ENCODE data around the gene ARHGAP9.

The ARHGAP9 gene

GRCh38 chr12:57476162-57476992, 3.3 kb downstream of the ARHGAP9 start:
- peaks cover 18% of the 10 kb centered on the region for H3F3A ChIP-seq (ENCODE audit: control insufficient read depth, insufficient read depth)
- no peaks in the 10 kb centered on the region for H3K27me3 ChIP-seq (ENCODE audit: control insufficient read depth, low read length)
- no peaks in the 10 kb centered on the region for H4K20me1 ChIP-seq (ENCODE audit: control insufficient read depth, insufficient read depth, low read depth, low read length)
- TF ChIP-seq EZH2phosphoT487 (IDR thresholded peaks at IDR 0.05; ENCODE audit: borderline replicate concordance, low read length) (no peak), CTCF (IDR thresholded peaks at IDR 0.05; ENCODE audit: low read depth, low read length, poor library complexity, severe bottlenecking) (peak; percentile 79)
- peak overlapping the region; percentile 98 for H3K4me2 ChIP-seq (ENCODE audit: low read length)
- peaks cover 24% of the 10 kb centered on the region for H3K79me2 ChIP-seq (ENCODE audit: control insufficient read depth, low read length)
- H3K9me2 ChIP-seq (replicated peaks; ENCODE audit: control insufficient read depth, low read length) = no peaks in the 10 kb centered on the region
- no peaks in the 10 kb centered on the region for H3K9me3 ChIP-seq (ENCODE audit: control insufficient read depth, insufficient read depth, low read length)
- H3K27ac ChIP-seq (ENCODE audit: low read depth, low read length) = peak overlapping the region; percentile 97
- H3K4me3 ChIP-seq (ENCODE audit: low read length) = peak overlapping the region; percentile 90
- peaks cover 52% of the 10 kb centered on the region for H3K4me1 ChIP-seq (ENCODE audit: control insufficient read depth, low read length)
- peaks cover 45% of the 10 kb centered on the region for H3K36me3 ChIP-seq (ENCODE audit: control insufficient read depth, low read length)

- no peak for TF ChIP-seq EZH2phosphoT487 (IDR thresholded peaks at IDR 0.05; ENCODE audit: borderline replicate concordance, low read length)
- no peak for TF ChIP-seq CTCF (IDR thresholded peaks at IDR 0.05; ENCODE audit: low read depth, low read length, poor library complexity, severe bottlenecking)
Measured at GRCh38 chr12:57475271-57476161, 4.2 kb downstream of the ARHGAP9 start.

DNA sequence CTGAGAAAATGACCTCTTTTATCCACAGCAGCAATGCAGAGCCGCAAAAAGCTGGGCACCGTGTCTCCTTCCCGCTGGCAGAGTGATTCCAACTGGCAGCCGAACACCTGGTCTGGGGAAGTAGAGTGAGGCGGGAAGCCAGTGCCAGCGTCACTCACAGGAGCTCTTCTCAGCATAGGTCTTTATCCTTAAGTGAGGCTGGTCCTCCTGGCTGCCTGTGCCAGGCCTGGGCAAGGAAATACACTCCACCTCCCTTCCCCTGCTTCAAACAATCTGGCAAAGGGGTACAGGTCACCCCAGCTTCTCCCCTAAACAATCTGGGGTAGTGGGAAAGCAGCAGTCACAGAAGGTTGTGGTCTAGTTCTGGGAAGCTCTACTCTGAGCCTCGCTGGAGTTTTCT, 4.8 kb downstream of the ARHGAP9 start:
- no peak for TF ChIP-seq CTCF (IDR thresholded peaks at IDR 0.05; ENCODE audit: low read depth, low read length, poor library complexity, severe bottlenecking)
- no peak for TF ChIP-seq EZH2phosphoT487 (IDR thresholded peaks at IDR 0.05; ENCODE audit: borderline replicate concordance, low read length)
- Histone ChIP-seq H3K4me1 (ENCODE audit: control insufficient read depth, low read length) (peaks cover 40% of the 10 kb centered on the region), H4K20me1 (ENCODE audit: control insufficient read depth, insufficient read depth, low read depth, low read length) (no peaks in the 10 kb centered on the region), H3K4me2 (ENCODE audit: low read length) (no peak overlapping the region), H3K27ac (ENCODE audit: low read depth, low read length) (no peak overlapping the region), H3K27me3 (ENCODE audit: control insufficient read depth, low read length) (no peaks in the 10 kb centered on the region), H3K36me3 (ENCODE audit: control insufficient read depth, low read length) (peaks cover 53% of the 10 kb centered on the region), H3K9me3 (ENCODE audit: control insufficient read depth, insufficient read depth, low read length) (no peaks in the 10 kb centered on the region), H3K4me3 (ENCODE audit: low read length) (no peak overlapping the region), H3K79me2 (ENCODE audit: control insufficient read depth, low read length) (peaks cover 24% of the 10 kb centered on the region), H3K9me2 (replicated peaks; ENCODE audit: control insufficient read depth, low read length) (no peaks in the 10 kb centered on the region), H3F3A (ENCODE audit: control insufficient read depth, insufficient read depth) (peaks cover 10% of the 10 kb centered on the region)

More at GRCh38 chr12:57475271-57476161, 4.2 kb downstream of the ARHGAP9 start:
- peaks cover 47% of the 10 kb centered on the region for H3K4me1 ChIP-seq (ENCODE audit: control insufficient read depth, low read length)
- H3F3A ChIP-seq (ENCODE audit: control insufficient read depth, insufficient read depth) = peaks cover 13% of the 10 kb centered on the region
- no peaks in the 10 kb centered on the region for H3K9me2 ChIP-seq (replicated peaks; ENCODE audit: control insufficient read depth, low read length)
- H3K4me2 ChIP-seq (ENCODE audit: low read length) = peak overlapping the region; percentile 98; the same call in 1 of the 2 replicates
- H4K20me1 ChIP-seq (ENCODE audit: control insufficient read depth, insufficient read depth, low read depth, low read length) = no peaks in the 10 kb centered on the region
- no peaks in the 10 kb centered on the region for H3K9me3 ChIP-seq (ENCODE audit: control insufficient read depth, insufficient read depth, low read length)
- H3K4me3 ChIP-seq (ENCODE audit: low read length) = peak overlapping the region; percentile 90; the same call in 1 of the 2 replicates
- no peaks in the 10 kb centered on the region for H3K27me3 ChIP-seq (ENCODE audit: control insufficient read depth, low read length)
- H3K79me2 ChIP-seq (ENCODE audit: control insufficient read depth, low read length) = peaks cover 24% of the 10 kb centered on the region
- no peak overlapping the region for H3K27ac ChIP-seq (ENCODE audit: low read depth, low read length)
- H3K36me3 ChIP-seq (ENCODE audit: control insufficient read depth, low read length) = peaks cover 51% of the 10 kb centered on the region
